NCI-H146 treated with DMSO at 0.1 percent for 48 hours (cell line): ENCODE data around the gene HEXD.
"Not testable (repeated sequence)": the region's sequence is repeated elsewhere in the genome, so short reads cannot be mapped to it uniquely, and the experiment has no call there.

Experiments used
- DNase-seq: peaks from one replicate; lab custom pipeline; 2025; ENCODE audit not compliant: unreplicated experiment; lab: John Stamatoyannopoulos, UW

The HEXD gene

DNA sequence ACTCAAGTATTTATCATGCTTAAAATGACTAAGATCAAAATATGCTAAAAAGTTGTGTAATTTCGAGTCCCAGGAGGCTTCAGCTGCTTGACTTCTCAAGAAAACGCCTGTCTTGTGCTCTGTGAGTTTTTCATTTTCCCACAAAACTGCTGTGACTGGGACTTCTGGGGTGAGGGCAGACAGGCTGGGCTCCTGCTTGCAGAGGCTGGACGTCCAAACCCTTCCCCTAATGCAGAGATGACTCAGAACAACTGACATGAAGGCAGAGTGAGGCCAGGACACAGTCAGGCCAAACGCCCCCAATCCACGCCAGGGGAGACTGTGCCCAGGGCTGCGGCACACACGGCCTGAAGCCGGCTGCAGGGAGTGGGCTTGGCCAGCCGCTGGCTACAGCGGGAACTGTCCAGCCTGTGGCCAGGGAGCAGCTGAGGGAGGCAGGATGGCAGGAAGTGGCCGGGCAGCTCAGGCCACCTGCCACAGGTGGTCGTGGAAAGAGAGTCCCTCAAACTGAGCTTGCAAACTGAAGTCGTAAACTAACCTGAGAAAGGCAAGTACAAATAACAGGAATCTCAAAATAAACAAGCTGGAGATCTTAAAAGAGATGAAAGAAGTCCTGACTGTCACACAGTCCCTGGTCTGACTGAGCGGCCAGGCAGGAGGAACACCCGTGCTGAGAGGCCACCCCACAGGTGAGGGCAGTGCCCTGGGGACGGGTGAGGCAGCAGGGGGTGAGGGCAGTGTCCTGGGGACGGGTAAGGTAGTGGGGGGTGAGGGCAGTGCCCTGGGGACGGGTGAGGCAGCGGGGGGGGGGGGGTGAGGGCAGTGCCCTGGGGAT lies 21.3 kb upstream of the HEXD start:
- no peak for DNase-seq

DNA sequence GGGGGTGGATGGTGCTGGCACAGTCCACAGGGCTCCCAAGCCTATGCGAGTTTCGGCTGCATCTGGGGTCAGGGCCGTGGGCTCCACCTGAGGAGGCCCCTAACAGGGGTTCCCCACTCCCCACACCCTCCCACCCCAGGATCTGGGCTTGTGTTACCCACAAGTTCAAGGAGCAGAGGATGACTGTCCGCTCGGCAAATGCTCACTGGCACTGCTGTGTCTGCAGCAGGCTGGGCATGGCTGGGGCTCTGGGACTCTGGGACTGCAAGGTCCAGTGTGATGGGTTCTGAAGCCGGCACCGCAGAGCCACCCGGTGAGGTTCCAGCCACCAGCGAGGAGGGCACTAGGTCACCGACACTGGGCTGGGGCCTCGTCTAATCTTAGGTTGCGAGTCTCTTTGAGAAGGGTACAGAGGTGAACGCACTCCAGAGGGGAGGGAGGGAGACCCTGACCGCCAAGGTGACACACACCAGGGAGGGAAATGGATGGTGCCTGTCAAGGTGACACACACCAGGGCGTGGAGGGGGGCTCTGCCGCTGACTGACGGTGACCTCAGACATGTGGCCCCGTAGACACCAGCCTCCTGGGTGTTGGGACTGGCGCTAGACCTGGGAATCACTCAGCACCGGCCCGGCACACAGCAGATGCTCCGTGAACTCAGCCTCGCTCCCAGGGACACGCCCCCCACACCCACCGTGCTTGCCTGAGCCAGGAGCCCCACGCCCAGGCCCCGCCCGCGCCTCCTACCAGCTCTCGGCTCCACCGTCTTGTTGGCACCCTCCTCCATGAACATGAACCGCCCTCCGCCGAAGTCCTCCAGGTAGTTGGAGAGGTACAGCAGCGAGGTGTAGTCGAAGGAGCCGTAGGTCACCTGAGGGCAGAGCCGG lies 20.5 kb upstream of the HEXD start:
- no peak for DNase-seq

DNA sequence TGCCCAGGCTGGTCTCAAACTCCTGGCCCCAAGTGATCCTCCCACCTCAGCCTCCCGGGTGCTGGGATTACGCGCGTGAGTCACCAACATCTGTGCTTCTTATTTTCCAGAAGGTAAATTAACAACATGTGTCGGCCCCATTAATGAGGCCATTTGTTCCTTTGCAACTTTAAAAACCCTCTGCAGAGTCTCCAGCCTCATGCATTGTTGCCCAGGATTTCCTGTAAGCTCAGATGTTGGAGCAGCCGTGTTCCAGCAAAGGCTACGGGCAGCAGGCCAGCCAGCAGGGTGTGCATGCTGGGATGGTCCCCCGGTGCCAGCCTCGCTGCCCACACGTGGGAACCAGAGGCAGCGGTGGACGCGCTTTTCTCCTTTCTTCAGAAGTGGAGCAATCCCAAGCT lies 19.1 kb upstream of the HEXD start:
- no peak for DNase-seq

DNA sequence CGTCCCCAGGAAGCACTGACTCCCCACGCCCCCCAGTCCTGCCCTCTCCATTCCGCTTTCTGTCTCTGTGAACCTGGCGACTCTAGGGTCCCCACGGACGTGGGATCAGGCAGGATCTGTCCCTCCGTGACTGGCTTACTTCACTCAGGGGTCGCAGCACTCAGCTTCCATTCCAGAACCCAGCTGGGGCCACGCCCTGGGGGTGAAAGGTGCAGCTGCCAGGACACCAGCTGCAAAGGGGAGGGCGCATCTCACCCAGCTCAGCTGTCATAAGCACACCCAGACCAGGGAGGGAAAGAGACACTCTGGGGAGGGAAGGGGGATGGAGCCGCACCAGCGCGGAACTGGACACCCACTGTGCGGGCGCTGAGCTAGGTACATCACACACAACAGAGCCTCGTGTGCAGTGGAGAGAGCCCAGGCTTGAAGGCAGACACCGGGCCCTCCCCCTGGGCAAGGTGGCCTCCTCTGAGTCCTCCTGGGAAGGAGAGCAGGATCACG lies 18.5 kb upstream of the HEXD start:
- DNase-seq: no peak

DNA sequence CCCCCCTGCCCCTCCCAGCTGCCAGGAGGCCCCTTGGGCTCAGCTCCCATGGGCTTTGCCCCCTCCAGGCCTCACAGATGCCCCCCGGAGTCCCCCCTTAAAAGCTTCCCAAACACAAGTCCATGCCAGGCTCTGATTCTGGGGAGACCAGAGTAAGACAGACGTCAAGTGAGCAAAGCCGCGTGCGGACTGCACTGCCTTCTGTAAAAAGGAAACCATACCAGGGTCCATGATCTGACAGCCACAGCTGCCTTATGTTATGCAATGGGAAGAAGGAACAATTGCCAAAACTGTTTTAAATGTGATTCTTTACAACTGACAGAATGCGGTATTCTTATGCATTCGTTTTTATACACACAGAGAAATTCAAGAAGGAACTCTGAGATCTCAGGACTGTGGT lies 17.9 kb upstream of the HEXD start:
- no peak for DNase-seq

GRCh38 chr17:82400830-82401229 lies 17.3 kb upstream of the HEXD start:
- DNase-seq: no peak

- no peak for DNase-seq
These were observed 15.3 kb upstream of the HEXD start for GRCh38 chr17:82402865-82403264.

DNA sequence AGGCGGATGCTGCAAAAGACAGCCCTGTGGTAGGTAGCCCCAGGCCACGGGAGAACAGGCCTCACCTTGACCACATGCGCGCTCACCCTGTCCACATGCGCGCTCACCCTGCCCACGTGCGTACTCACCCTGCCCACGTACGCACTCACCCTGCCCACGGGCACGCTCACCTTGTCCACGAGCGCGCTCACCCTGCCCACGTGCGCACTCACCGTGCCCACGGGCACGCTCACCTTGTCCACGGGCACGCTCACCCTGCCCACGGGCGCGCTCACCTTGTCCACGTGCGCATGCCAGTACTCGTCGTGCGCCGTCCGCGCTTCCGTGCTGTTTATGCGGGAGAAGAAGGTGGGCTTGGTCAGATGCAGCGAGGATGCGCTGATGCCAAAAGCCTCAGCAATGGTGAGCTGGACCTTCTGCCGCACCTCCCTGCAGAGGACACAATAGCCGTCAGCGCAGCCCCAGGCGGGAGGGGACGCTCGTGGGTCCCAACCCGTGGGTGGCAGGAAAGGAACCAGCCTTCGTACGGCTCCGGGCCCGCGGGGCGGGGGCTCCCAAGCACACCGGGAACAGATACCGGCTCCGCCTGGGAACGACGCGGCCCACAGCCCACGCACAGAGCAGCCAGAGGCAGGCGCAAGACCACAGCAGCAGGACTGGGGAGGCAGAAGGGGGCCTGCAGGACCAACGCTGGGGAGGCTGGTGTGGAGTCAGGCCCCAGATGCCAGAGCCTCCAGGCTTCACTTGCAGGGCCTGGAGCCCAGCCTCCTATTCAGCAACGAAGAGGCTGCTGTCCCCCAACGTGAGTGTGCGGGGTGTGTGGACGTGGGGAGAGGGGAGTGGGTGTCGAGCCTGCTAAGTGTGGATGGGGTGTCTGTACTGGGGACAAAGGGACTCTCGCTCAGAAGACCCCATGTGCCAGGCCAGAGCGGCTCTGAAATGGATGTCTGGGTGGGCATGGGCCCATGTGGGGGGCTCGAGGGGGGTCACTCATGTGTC lies 14.2 kb upstream of the HEXD start:
- no peak for DNase-seq

DNA sequence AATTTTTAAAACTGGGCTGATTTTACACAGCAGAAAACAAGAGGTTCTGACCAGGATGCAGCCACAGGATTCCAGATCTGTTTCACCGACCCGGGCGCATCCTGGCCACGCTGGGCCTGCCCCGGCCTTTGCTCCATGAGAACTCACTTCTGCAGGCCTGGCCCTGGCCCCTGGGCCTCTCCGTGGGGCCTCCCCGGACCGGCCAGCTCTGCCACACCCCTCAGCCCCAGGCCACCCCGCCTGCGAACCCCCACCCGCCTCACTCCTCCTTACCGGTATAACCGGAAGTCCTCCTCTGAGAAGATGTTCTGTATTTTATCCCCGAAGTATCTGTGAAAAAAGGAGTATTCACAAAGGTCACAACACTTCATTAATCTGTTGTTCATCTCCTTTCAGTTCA lies 13.1 kb upstream of the HEXD start:
- DNase-seq: no peak

DNA sequence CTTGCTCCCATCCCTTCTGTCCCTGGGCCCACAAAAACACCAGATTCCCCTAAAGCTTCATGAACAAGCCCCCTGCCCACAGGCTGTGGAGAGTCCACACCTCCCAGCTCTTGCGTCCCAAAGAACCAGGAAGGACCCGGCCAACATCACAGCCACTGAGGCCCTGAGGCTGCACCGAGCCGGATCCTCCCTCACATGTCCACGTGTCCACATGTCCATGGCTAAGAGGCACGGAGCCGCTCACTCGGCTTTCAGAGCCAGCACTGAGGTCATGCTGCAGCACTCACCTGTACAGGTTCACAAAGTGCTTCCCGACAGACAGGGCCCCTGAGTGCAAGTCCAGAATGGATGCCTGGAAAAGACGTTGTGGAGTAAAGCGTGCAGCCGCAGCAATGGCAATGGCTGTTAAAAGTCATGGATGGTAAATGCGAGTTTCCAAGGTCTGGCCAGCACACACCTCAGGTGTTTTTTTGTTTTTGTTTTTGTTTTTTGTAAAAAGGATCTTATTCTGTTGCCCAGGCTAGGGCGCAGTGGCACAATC lies 11.9 kb upstream of the HEXD start:
- no peak for DNase-seq

DNA sequence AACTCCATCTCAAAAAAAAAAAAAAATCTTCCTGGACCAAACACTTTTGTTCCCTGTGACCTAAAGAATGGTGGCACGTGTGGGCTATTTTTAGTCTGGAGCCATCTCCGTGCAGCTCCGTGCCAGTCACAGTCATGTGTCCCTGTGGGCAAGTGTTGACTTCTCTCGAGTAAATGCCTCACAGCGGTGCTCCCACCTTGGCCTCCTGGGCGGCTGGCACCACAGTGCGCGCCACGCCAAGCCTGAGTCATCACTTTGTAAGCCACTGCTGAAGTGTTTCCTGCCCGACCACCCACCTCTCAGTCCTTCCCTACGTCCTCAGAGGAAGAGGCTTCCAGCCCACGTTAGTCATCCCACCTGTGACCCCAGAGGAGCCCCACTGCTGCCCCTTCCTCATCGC lies 10.9 kb upstream of the HEXD start:
- no peak for DNase-seq

GRCh38 chr17:82408288-82408937 lies 9.7 kb upstream of the HEXD start:
- DNase-seq: no peak

- DNase-seq: no peak
These were observed 9.2 kb upstream of the HEXD start for GRCh38 chr17:82408938-82409318.

GRCh38 chr17:82410014-82410716 lies 8.0 kb upstream of the HEXD start:
- DNase-seq: no peak

GRCh38 chr17:82411396-82412053 lies 6.6 kb upstream of the HEXD start:
- DNase-seq: no peak

- DNase-seq: not testable (repeated sequence)
These were observed 6.1 kb upstream of the HEXD start for GRCh38 chr17:82412081-82412480.

- DNase-seq: no peak
These were observed 5.3 kb upstream of the HEXD start for GRCh38 chr17:82412535-82413520.
